HepG2 (cell line): Measurements from ENCODE around the gene CTDP1. TPM values are rescaled to one million over a fixed set of nuclear protein-coding genes. Genes with fewer than 3 reads are reported as not detected.

ENCODE experiments used
- ATAC-seq: fragments of 200-7000 bp; cut with Tn5 transposase; 3 replicates; pipeline ENCODE4 v1.9.1; 2020; ENCODE audit warnings: mild to moderate bottlenecking, moderate library complexity
- BruUV-seq: library from RNA; stranded (reverse); fragments of 400-500 nt; replicated peaks from 2 replicates; lab custom pipeline; 2021; lab: Mats Ljungman, UMichigan
- CTCF ChIA-PET: fragments of 300-600 bp; formaldehyde crosslinking; extraction: SDS; loops from one replicate; lab custom pipeline; 2021; ENCODE audit warnings: low total read pairs, inconsistent platforms, low intra/inter-chr PET ratio; lab: Yijun Ruan, JAX
- POLR2A ChIA-PET: fragments of 350-600 bp; sonication (Branson Sonifier 250); formaldehyde crosslinking; loops from one replicate; lab custom pipeline; 2020; ENCODE audit warnings: antibody characterized with exemption, inconsistent platforms; lab: Yijun Ruan, JAX
- DNase-seq: peaks from one replicate; pipeline ENCODE4 v3.0.0-alpha.2; 2015; ENCODE audit warnings: low spot score
- FAIRE-seq: peaks from 3 replicates; lab custom pipeline; 2011; peaks lifted over from hg19 to GRCh38; lab: Jason Lieb, UNC
- H2AFZ ChIP-seq: one replicate; pipeline ENCODE4 v1.6.1; 2011; ENCODE audit warnings: low read length, inconsistent platforms
- H3K27ac ChIP-seq: fragments of 300-600 bp; 3 replicates; pipeline ENCODE4 v1.8.0; 2011; ENCODE audit warnings: mixed run types, mild to moderate bottlenecking, mixed read lengths, low read length, inconsistent platforms; ENCODE audit not compliant: insufficient read depth; ENCODE audit errors: extremely low read length
- H3K27me3 ChIP-seq, 2 experiments: fragments of 200-600 bp in 1 of 2; 2 replicates in 1 of 2; 3 replicates in 1 of 2; pipeline versions ENCODE4 v1.6.0 to v1.8.0; 2011; ENCODE audit warnings: low read length in 2 of 2, mild to moderate bottlenecking in 2 of 2, moderate library complexity in 2 of 2, inconsistent platforms in 1 of 2; ENCODE audit not compliant: insufficient read depth in 2 of 2, control insufficient read depth in 1 of 2
- H3K36me3 ChIP-seq, 2 experiments: fragments of 200-600 bp in 1 of 2; replicated peaks in 1 of 2; 2 replicates in 1 of 2; 3 replicates in 1 of 2; pipeline versions ENCODE4 v1.5.1 to v1.8.0; 2011; ENCODE audit warnings: low read length in 2 of 2, inconsistent platforms in 1 of 2; ENCODE audit not compliant: insufficient read depth in 2 of 2, control insufficient read depth in 1 of 2
- H3K4me1 ChIP-seq: 2 replicates; pipeline ENCODE4 v1.5.1; 2012; ENCODE audit warnings: low read length, inconsistent platforms; ENCODE audit not compliant: insufficient read depth
- H3K4me2 ChIP-seq: 2 replicates; pipeline ENCODE4 v1.6.0; 2011; ENCODE audit warnings: low read depth, low read length, inconsistent platforms
- H3K4me3 ChIP-seq, 3 experiments: fragments of 200-600 bp in 1 of 3; sonication (generic), shearing (Covaris generic) in 1 of 3; replicated peaks in 1 of 3; 2 replicates each; pipeline ENCODE4 v1.5.1; 2011 to 2016; ENCODE audit warnings: low read length in 3 of 3, inconsistent platforms in 2 of 3, low read depth in 2 of 3, mild to moderate bottlenecking in 2 of 3, control low read depth in 1 of 3, mixed read lengths in 1 of 3; ENCODE audit not compliant: insufficient read depth in 1 of 3
- H3K79me2 ChIP-seq: one replicate; pipeline ENCODE4 v1.6.1; 2011; ENCODE audit warnings: low read length, inconsistent platforms; ENCODE audit not compliant: insufficient read depth
- H3K9ac ChIP-seq: 2 replicates; pipeline ENCODE4 v1.6.0; 2011; ENCODE audit warnings: mild to moderate bottlenecking, low read depth, low read length, inconsistent platforms; ENCODE audit not compliant: insufficient read depth
- H3K9me3 ChIP-seq: 2 replicates; pipeline ENCODE4 v1.5.1; 2012; ENCODE audit warnings: mild to moderate bottlenecking, low read length
- H4K20me1 ChIP-seq: 2 replicates; pipeline ENCODE4 v1.6.0; 2011; ENCODE audit warnings: inconsistent platforms, mild to moderate bottlenecking, low read length, moderate library complexity; ENCODE audit not compliant: insufficient read depth
- BCL6 ChIP-seq: IDR thresholded peaks from 2 replicates; pipeline ENCODE4 v1.6.1; 2016; ENCODE audit warnings: missing genetic modification reagents, missing compliant biosample characterization
- BRD4 ChIP-seq: sonication (generic); formaldehyde crosslinking; IDR thresholded peaks from 2 replicates; pipeline ENCODE4 v1.4.0; 2020; ENCODE audit warnings: missing genetic modification reagents
- CREBL2 ChIP-seq: sonication (generic); formaldehyde crosslinking; IDR thresholded peaks from 2 replicates; pipeline ENCODE4 v1.8.1; 2023; ENCODE audit warnings: missing genetic modification reagents, mild to moderate bottlenecking, borderline replicate concordance
- HOMEZ ChIP-seq: IDR thresholded peaks from 2 replicates; pipeline ENCODE4 v1.6.1; 2016; ENCODE audit warnings: low read depth
- KDM5A ChIP-seq: fragments of 200-600 bp; sonication (generic); IDR thresholded peaks from 2 replicates; pipeline ENCODE4 v1.7.0; 2018; ENCODE audit warnings: antibody characterized with exemption, mild to moderate bottlenecking, low read length, borderline replicate concordance
- MED13 ChIP-seq: sonication (generic); formaldehyde crosslinking; IDR thresholded peaks from 2 replicates; pipeline ENCODE4 v1.5.0; 2020; ENCODE audit warnings: missing genetic modification reagents
- NFE2L1 ChIP-seq: sonication (generic); formaldehyde crosslinking; IDR thresholded peaks from 2 replicates; pipeline ENCODE4 v1.4.0; 2020; ENCODE audit warnings: missing genetic modification reagents, mild to moderate bottlenecking, borderline replicate concordance
- PATZ1 ChIP-seq: sonication (generic); formaldehyde crosslinking; IDR thresholded peaks from 2 replicates; pipeline ENCODE4 v1.4.0; 2020; ENCODE audit warnings: missing genetic modification reagents
- PCBP1 ChIP-seq: fragments of 200-400 bp; formaldehyde crosslinking; IDR thresholded peaks from 2 replicates; pipeline ENCODE4 v1.6.1; 2017; ENCODE audit warnings: mild to moderate bottlenecking, low read depth, low read length, borderline replicate concordance
- POGZ ChIP-seq: sonication (generic); formaldehyde crosslinking; IDR thresholded peaks from 2 replicates; pipeline ENCODE4 v1.4.0; 2020; ENCODE audit warnings: mild to moderate bottlenecking, missing genetic modification reagents
- RCOR2 ChIP-seq: IDR thresholded peaks from 2 replicates; pipeline ENCODE4 v1.6.1; 2016; ENCODE audit warnings: missing biosample characterization, missing genetic modification reagents
- RFXAP ChIP-seq: sonication (generic); formaldehyde crosslinking; IDR thresholded peaks from 2 replicates; pipeline ENCODE4 v1.4.0; 2020; ENCODE audit warnings: missing genetic modification reagents, borderline replicate concordance
- TCF7L2 ChIP-seq: IDR thresholded peaks from 2 replicates; pipeline ENCODE4 v1.6.1; 2011; ENCODE audit warnings: mild to moderate bottlenecking, low read depth, low read length, moderate library complexity
- ZBTB34 ChIP-seq: sonication (generic); formaldehyde crosslinking; IDR thresholded peaks from 2 replicates; pipeline ENCODE4 v1.8.0; 2022; ENCODE audit warnings: mild to moderate bottlenecking, missing genetic modification reagents
- ZNF761 ChIP-seq: sonication (generic); formaldehyde crosslinking; conservative IDR thresholded peaks from 2 replicates; pipeline ENCODE4 v1.4.0; 2020; ENCODE audit warnings: mild to moderate bottlenecking, missing genetic modification reagents
- ZXDC ChIP-seq: sonication (generic); formaldehyde crosslinking; IDR thresholded peaks from 2 replicates; pipeline ENCODE4 v1.5.0; 2020; ENCODE audit warnings: mild to moderate bottlenecking, missing genetic modification reagents
- WGBS: methylation state at CpG from one replicate; pipeline ENCODE4 v1.1.6; 2017; ENCODE audit warnings: low lambda C conversion rate; 5-methylcytosine and 5-hydroxymethylcytosine counted together
- in situ Hi-C: cut with HindIII; loops from 2 replicates; pipeline ENCODE4 v1.10.0; 2017; ENCODE audit warnings: low pct_unique_long_range_greater_than_20kb; ENCODE audit not compliant: extremely low pct_ligation_motif_present
- intact Hi-C: fragments of 100-400 bp; cut with micrococcal nuclease; formaldehyde crosslinking; loops from one replicate; pipeline ENCODE4 v1.10.0; 2022; ENCODE audit not compliant: unreplicated experiment
- polyA plus RNA-seq, 8 experiments: library from polyadenylated mRNA; depleted of rRNA in 3 of 8; stranded (reverse) in 7 of 8; unstranded in 1 of 8; fragments of >200 nt; fragmentation: Illumina TruSeq in 4 of 8; extraction: Trizol in 4 of 8; gene quantifications; 2 replicates each; pipeline versions ENCODE4 v1.2.1 to v1.2.3, GENCODE V29; 2011 to 2016; ENCODE audit warnings: low read depth in 4 of 8, missing spikeins in 1 of 8, mixed read lengths in 1 of 8; ENCODE audit not compliant: insufficient read depth in 1 of 8
- total RNA-seq, 5 experiments: library from RNA; depleted of rRNA; stranded (reverse); fragments of >200 nt; fragmentation: Illumina TruSeq; extraction: Trizol; gene quantifications; 2 replicates each; pipeline ENCODE4 v1.2.3, GENCODE V29; 2016; ENCODE audit warnings: low read depth in 1 of 5

The CTDP1 gene
- total and polyA plus RNA-seq, 2 of the 13 experiments (the other 11 are each of a cell fraction or from before 2014, with no cell fraction given) = 6.9 to 11.0 TPM

GRCh38 chr18:79723036-79723435, 43.4 kb downstream of the CTDP1 start:
- no peak overlapping the region for H3K27ac ChIP-seq
- no peak overlapping the region for H3K9ac ChIP-seq
- no peaks in the 10 kb centered on the region for H4K20me1 ChIP-seq
- intact Hi-C loops (no loop called here), in situ Hi-C loops (no loop called here)
- no TSS peak for BruUV-seq
- CTCF ChIA-PET = no interaction called here
- FAIRE-seq (no peak), DNase-seq (no peak), ATAC-seq (no peak)
- H3K4me3 ChIP-seq = no peak overlapping the region
- H3K4me1 ChIP-seq = no peaks in the 10 kb centered on the region
- no peaks in the 10 kb centered on the region for H3K27me3 ChIP-seq
- H3K4me2 ChIP-seq = no peak overlapping the region
- H3K36me3 ChIP-seq = peaks cover 15 to 52% of the 10 kb centered on the region in 2 experiments
- WGBS = 99% methylated on average over 10 of the region's 13 CpGs
- H3K79me2 ChIP-seq = no peaks in the 10 kb centered on the region
- H2AFZ ChIP-seq = no peak overlapping the region
- H3K9me3 ChIP-seq = no peaks in the 10 kb centered on the region
- POLR2A ChIA-PET = no interaction called here
- TF ChIP-seq MED13 (CRISPR knock-in tag) (no peak), RFXAP (no peak), CREBL2 (CRISPR knock-in tag) (no peak), TCF7L2 (no peak), BCL6 (no peak), ZBTB34 (CRISPR knock-in tag) (no peak), NFE2L1 (no peak), RCOR2 (CRISPR knock-in tag) (no peak), HOMEZ (no peak), POGZ (CRISPR knock-in tag) (no peak), ZXDC (CRISPR knock-in tag) (no peak), PCBP1 (no peak), ZNF761 (CRISPR knock-in tag) (no peak), KDM5A (no peak), PATZ1 (CRISPR knock-in tag) (no peak), BRD4 (CRISPR knock-in tag) (no peak)
